Upper lobe of left lung (tissue), 4 donors: ENCODE data around the gene IGSF11.

Experiments used
- EP300 ChIP-seq, 4 donors: sonication (generic); formaldehyde crosslinking; IDR thresholded peaks; one replicate each; pipeline ENCODE4 v1.5.1; 2017; ENCODE audit warnings: antibody characterized with exemption in 4 of 4, control low read depth in 2 of 4
- POLR2A ChIP-seq, 4 donors: fragments of 450-650 bp; IDR thresholded peaks; one replicate each; pipeline ENCODE4 v1.5.1; 2016 to 2017; ENCODE audit warnings: antibody characterized with exemption in 4 of 4, mild to moderate bottlenecking in 2 of 4
- TF ChIP-seq, protein P1 (sequence below), 6 experiments: fragments of 450-650 bp in 4 of 6; fragments of 200-600 bp in 2 of 6; sonication (generic) in 2 of 6; IDR thresholded peaks; one replicate each; pipeline ENCODE4 v1.5.1; 2016 to 2019; ENCODE audit warnings: antibody characterized with exemption in 6 of 6

DNA sequence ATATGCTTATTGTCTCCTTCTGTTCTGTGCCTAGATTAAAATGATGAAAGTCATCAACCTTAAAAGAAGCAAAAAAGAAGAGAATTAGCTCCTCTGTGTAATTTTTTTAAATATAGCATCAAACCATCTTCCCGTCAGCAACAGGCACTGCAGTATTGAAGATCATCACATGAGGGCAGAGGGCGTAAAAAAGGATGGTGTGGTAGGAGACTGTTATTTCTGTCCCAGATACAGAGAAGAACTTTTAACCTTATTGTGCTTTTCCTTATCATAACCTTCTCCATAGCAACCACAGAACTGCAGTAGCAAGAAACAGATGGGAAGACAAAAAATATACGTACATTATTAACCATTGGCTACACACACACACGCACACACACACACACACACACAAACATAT is 88.8 kb downstream of the IGSF11 start:
- TF ChIP-seq, protein P1, sequence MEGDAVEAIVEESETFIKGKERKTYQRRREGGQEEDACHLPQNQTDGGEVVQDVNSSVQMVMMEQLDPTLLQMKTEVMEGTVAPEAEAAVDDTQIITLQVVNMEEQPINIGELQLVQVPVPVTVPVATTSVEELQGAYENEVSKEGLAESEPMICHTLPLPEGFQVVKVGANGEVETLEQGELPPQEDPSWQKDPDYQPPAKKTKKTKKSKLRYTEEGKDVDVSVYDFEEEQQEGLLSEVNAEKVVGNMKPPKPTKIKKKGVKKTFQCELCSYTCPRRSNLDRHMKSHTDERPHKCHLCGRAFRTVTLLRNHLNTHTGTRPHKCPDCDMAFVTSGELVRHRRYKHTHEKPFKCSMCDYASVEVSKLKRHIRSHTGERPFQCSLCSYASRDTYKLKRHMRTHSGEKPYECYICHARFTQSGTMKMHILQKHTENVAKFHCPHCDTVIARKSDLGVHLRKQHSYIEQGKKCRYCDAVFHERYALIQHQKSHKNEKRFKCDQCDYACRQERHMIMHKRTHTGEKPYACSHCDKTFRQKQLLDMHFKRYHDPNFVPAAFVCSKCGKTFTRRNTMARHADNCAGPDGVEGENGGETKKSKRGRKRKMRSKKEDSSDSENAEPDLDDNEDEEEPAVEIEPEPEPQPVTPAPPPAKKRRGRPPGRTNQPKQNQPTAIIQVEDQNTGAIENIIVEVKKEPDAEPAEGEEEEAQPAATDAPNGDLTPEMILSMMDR (IDR thresholded peaks at IDR 0.05) = no peak
- TF ChIP-seq POLR2A (IDR thresholded peaks at IDR 0.05) (no peak), EP300 (IDR thresholded peaks at IDR 0.05) (no peak)
